GM21717 (cell line): ENCODE results near the gene PI4K2B.
"Not testable (repeated sequence)": the region's sequence is repeated elsewhere in the genome, so short reads cannot be mapped to it uniquely, and the experiment has no call there.

Experiments
- ATAC-seq: cut with Tn5 transposase; IDR thresholded peaks from one replicate; pipeline ENCODE4 v1.9.1; 2021; ENCODE audit warnings: mild to moderate bottlenecking, moderate library complexity; ENCODE audit not compliant: unreplicated experiment

PI4K2B gene

GRCh38 chr4:25240754-25241210, 6.9 kb downstream of the PI4K2B start:
- ATAC-seq: peak; percentile 85

DNA sequence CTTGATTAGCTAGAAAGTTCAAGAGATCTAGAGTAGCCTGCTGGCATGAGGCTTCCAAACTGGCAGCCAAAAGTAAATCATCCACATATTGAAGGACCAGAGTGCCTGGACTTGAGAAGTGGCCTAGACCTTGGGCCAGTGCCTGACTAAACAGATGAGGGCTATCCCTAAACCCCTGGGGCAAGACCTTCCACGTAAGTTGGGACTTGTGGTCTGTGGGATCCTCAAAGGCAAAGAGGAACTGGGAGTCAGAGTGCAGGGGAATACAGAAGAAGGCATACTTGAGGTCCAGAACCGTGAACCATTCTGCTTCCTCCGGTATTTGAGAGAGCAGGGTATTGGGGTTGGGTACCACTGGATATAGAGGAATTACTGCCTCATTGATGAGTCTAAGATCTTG, 8.4 kb downstream of the PI4K2B start:
- ATAC-seq: not testable (repeated sequence)

- ATAC-seq: no peak
Observed at GRCh38 chr4:25245181-25245580, 11.3 kb downstream of the PI4K2B start.

DNA sequence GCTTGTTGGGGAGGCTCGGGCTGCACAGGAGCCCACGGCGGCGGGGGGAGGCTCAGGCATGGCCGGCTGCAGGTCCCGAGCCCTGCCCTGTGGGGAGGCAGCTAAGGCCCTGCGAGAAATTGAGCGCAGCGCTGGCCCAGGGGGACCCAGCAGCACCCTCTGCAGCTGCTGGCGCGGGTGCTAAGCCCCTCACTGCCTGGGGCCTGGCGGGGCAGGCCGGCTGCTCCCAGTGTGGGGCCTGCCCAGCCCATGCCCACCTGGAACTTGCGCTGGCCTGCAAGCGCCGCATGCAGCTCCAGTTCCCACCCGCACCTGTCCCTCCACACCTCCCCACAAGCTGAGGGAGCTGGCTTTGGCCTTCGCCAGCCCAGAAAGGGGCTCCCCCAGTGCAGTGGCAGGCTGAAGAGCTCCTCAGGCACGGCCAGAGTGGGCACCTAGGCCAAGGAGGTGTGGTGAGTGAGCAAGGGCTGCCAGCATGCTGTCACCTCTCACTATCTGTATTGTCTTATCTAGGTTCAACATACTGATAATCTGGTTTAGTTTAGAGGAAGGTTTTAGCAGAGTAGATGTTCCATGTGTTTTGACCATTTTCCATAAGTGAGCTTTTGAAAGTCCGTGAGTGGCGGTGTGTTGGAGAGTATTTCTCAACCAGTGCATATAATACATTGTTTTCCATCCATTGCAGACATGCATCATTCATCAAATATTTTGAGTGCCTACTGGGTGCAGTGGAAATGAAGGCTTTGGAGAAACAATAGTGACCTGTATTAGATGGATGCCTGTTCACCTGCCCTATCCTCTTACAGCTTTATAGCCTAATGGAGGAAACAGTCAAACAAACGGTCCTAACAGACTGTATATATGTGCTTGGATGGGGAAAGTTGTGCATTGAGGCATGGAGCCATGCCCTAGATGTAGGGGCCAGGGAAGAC, 13.1 kb downstream of the PI4K2B start:
- no peak for ATAC-seq

GRCh38 chr4:25248875-25249274, 15.0 kb downstream of the PI4K2B start:
- not testable (repeated sequence) for ATAC-seq

- ATAC-seq: not testable (repeated sequence)
Observed at GRCh38 chr4:25249494-25249893, 15.7 kb downstream of the PI4K2B start.

- ATAC-seq: no peak
Observed at GRCh38 chr4:25252230-25253070, 18.6 kb downstream of the PI4K2B start.

GRCh38 chr4:25253071-25253445, 19.2 kb downstream of the PI4K2B start:
- ATAC-seq: no peak

- ATAC-seq: not testable (repeated sequence)
Observed at GRCh38 chr4:25253786-25254185, 20.0 kb downstream of the PI4K2B start.

- no peak for ATAC-seq
Observed at GRCh38 chr4:25258980-25259578, 25.2 kb downstream of the PI4K2B start.

GRCh38 chr4:25271866-25272265, 38.0 kb downstream of the PI4K2B start:
- no peak for ATAC-seq

GRCh38 chr4:25280210-25280609, 46.4 kb downstream of the PI4K2B start:
- no peak for ATAC-seq

GRCh38 chr4:25283948-25284347, 50.1 kb downstream of the PI4K2B start:
- no peak for ATAC-seq

DNA sequence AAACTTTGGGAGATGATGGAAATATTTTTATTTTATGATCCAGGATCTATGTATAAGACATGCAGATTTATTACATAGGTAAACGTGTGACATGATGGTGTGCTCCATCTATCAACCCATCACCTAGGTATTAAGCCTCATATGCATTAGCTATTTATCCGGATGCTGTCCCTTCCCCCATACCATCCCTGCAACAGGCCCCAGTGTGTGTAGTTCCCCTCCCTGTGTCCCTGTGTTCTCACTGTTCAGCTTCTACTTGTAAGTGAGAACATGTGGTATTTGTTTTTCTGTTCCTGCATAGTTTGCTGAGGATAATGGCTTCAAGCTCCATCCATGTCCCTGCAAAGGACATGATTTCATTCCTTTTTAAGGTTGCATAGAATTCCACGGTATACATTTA, 50.6 kb downstream of the PI4K2B start:
- ATAC-seq: no peak

- no peak for ATAC-seq
Observed at GRCh38 chr4:25290490-25291067, 56.7 kb downstream of the PI4K2B start.

DNA sequence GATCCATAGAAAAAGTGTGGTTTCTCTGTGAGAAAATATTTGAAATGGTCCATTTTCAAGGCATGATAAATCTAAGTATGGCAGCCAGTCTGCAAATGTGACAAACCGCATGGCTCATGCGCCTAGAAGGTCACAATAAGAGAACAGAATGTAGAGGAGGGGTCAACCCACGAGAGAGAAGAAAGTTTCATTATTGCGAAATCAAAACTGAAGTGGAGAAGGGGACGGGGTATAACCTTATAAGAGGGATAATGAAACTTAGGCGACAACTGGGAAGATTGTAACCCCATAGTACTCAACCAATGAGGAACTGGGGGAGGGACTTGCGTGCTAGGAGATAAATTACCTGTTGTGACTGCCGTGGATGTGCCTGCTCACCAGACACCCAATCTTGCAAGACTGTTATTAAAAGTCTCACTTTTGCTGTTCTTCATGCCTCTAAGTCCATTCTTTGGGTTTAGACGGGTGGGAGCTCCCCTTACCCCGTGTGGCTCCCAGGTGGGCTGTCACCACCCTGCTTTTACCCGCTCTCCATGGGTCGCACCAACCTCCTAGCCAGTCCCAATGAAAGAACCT, 57.4 kb downstream of the PI4K2B start:
- no peak for ATAC-seq

GRCh38 chr4:25297528-25298242, 63.9 kb downstream of the PI4K2B start:
- ATAC-seq: no peak

- ATAC-seq: no peak
Observed at GRCh38 chr4:25299476-25300203, 65.8 kb downstream of the PI4K2B start.

DNA sequence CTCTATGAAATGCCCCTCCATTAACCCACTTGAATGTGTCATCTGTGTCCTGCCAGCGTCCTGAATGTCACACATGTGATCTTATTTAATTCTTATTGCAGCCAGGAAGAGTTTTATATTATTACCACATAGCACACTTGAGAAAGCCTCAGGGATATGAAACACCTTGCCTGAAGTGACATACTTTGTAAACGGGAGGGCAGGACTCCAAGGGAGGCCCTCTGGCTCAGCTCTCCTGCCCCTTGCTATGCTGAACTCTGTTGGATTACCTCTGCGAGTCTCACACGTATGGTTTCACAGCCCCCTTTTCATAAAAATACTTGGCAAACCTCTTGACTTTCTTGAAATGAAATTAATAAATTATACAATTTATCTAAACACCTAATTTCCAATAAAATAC, 67.6 kb downstream of the PI4K2B start:
- ATAC-seq: no peak
